Trophoblast cell (in vitro differentiated cells and primary cell): ENCODE data around the gene RTF2.
A peak's percentile ranks its signal among the peaks of the same experiment; 100 is the strongest.

Source experiments
- DNase-seq, 2 donors: peaks; one replicate each; pipeline ENCODE4 v3.0.0-alpha.2; 2016
- H2AFZ ChIP-seq: 2 replicates; pipeline ENCODE4 v1.6.1; 2013; ENCODE audit warnings: low read length, moderate library complexity, mild to moderate bottlenecking; ENCODE audit not compliant: insufficient read depth, poor library complexity
- H2AK5ac ChIP-seq: 2 replicates; pipeline ENCODE4 v1.6.1; 2013; ENCODE audit warnings: mild to moderate bottlenecking, low read length
- H2BK120ac ChIP-seq: 2 replicates; pipeline ENCODE4 v1.6.1; 2013; ENCODE audit warnings: low read length, mild to moderate bottlenecking, moderate library complexity; ENCODE audit not compliant: insufficient read depth, poor library complexity
- H2BK12ac ChIP-seq: 2 replicates; pipeline ENCODE4 v1.6.1; 2013; ENCODE audit warnings: mild to moderate bottlenecking, low read length, moderate library complexity
- H2BK5ac ChIP-seq: 2 replicates; pipeline ENCODE4 v1.6.1; 2013; ENCODE audit warnings: low read length, low read depth, moderate library complexity, mild to moderate bottlenecking; ENCODE audit not compliant: poor library complexity
- H3K14ac ChIP-seq: 2 replicates; pipeline ENCODE4 v1.6.1; 2013; ENCODE audit warnings: mild to moderate bottlenecking, low read length
- H3K18ac ChIP-seq: 2 replicates; pipeline ENCODE4 v1.6.1; 2013; ENCODE audit warnings: mild to moderate bottlenecking, low read length
- H3K23ac ChIP-seq: 2 replicates; pipeline ENCODE4 v1.6.1; 2013; ENCODE audit warnings: low read length
- H3K27ac ChIP-seq: 2 replicates; pipeline ENCODE4 v1.5.1; 2013; ENCODE audit warnings: low read depth, mild to moderate bottlenecking, inconsistent platforms, low read length, moderate library complexity
- H3K27me3 ChIP-seq: 2 replicates; pipeline ENCODE4 v1.6.1; 2013; ENCODE audit warnings: inconsistent platforms, mild to moderate bottlenecking, low read length, moderate library complexity; ENCODE audit not compliant: insufficient read depth
- H3K36me3 ChIP-seq, 2 experiments: 1 replicate in 1 of 2; 2 replicates in 1 of 2; pipeline ENCODE4 v1.6.1; 2013; ENCODE audit warnings: low read length in 2 of 2, mild to moderate bottlenecking in 2 of 2, moderate library complexity in 1 of 2; ENCODE audit not compliant: insufficient read depth in 2 of 2, control insufficient read depth in 1 of 2
- H3K4ac ChIP-seq: 2 replicates; pipeline ENCODE4 v1.6.1; 2013; ENCODE audit warnings: low read depth, mild to moderate bottlenecking, low read length, moderate library complexity
- H3K4me1 ChIP-seq, 2 experiments: 1 replicate in 1 of 2; 2 replicates in 1 of 2; pipeline ENCODE4 v1.6.1; 2013; ENCODE audit warnings: low read length in 2 of 2, mild to moderate bottlenecking in 2 of 2, moderate library complexity in 1 of 2; ENCODE audit not compliant: insufficient read depth in 2 of 2, control insufficient read depth in 1 of 2
- H3K4me2 ChIP-seq: 2 replicates; pipeline ENCODE4 v1.6.1; 2013; ENCODE audit warnings: inconsistent platforms, mild to moderate bottlenecking, low read length, moderate library complexity
- H3K4me3 ChIP-seq: 2 replicates; pipeline ENCODE4 v1.5.1; 2013; ENCODE audit warnings: mild to moderate bottlenecking, low read depth, low read length, inconsistent platforms
- H3K79me1 ChIP-seq: one replicate; pipeline ENCODE4 v1.6.1; 2013; ENCODE audit warnings: low read length
- H3K79me2 ChIP-seq: 2 replicates; pipeline ENCODE4 v1.6.1; 2013; ENCODE audit warnings: low read length, mild to moderate bottlenecking; ENCODE audit not compliant: control insufficient read depth, insufficient read depth, poor library complexity
- H3K9ac ChIP-seq: 2 replicates; pipeline ENCODE4 v1.6.1; 2013; ENCODE audit warnings: mild to moderate bottlenecking, low read length
- H3K9me3 ChIP-seq: 2 replicates; pipeline ENCODE4 v1.6.1; 2013; ENCODE audit warnings: low read depth, mild to moderate bottlenecking, control low read depth, inconsistent platforms, low read length; ENCODE audit not compliant: insufficient read depth
- H4K12ac ChIP-seq: 2 replicates; pipeline ENCODE4 v1.6.1; 2013; ENCODE audit warnings: low read depth, mild to moderate bottlenecking, low read length, moderate library complexity
- H4K8ac ChIP-seq: 2 replicates; pipeline ENCODE4 v1.6.1; 2013; ENCODE audit warnings: low read depth, mild to moderate bottlenecking, low read length, moderate library complexity
- H4K91ac ChIP-seq: one replicate; pipeline ENCODE4 v1.6.1; 2013; ENCODE audit warnings: low read depth, mild to moderate bottlenecking, low read length, moderate library complexity
- WGBS: extraction: QIAGEN DNeasy Blood & Tissue Kit; methylation state at CpG from one replicate; pipeline ENCODE4 v1.1.7; 2013; ENCODE audit warnings: missing lambda C conversion rate; ENCODE audit not compliant: insufficient read length, insufficient coverage; ENCODE audit errors: extremely low coverage; 5-methylcytosine and 5-hydroxymethylcytosine counted together

The RTF2 gene

GRCh38 chr20:56454754-56455153 lies 13.7 kb upstream of the RTF2 start:
- H3K14ac ChIP-seq = no peak overlapping the region
- H3K18ac ChIP-seq = no peak overlapping the region
- no peak overlapping the region for H3K4me3 ChIP-seq
- H4K91ac ChIP-seq = no peak overlapping the region
- H3K4me2 ChIP-seq = no peak overlapping the region
- no peak overlapping the region for H2BK12ac ChIP-seq
- H2AK5ac ChIP-seq = no peak overlapping the region
- H4K8ac ChIP-seq = no peak overlapping the region
- no peak for DNase-seq
- no peak overlapping the region for H3K4ac ChIP-seq
- H3K9ac ChIP-seq = no peak overlapping the region
- H3K4me1 ChIP-seq = no peaks in the 10 kb centered on the region
- no peak overlapping the region for H2AFZ ChIP-seq
- no peak overlapping the region for H3K27ac ChIP-seq
- no peak overlapping the region for H4K12ac ChIP-seq
- no peaks in the 10 kb centered on the region for H3K36me3 ChIP-seq
- no CpG with 5 or more reads among the region's 7 CpGs for WGBS
- peaks cover 2% of the 10 kb centered on the region for H3K9me3 ChIP-seq
- no peak overlapping the region for H2BK120ac ChIP-seq
- no peaks in the 10 kb centered on the region for H3K79me2 ChIP-seq
- no peaks in the 10 kb centered on the region for H3K79me1 ChIP-seq
- no peak overlapping the region for H3K23ac ChIP-seq
- no peak overlapping the region for H2BK5ac ChIP-seq
- H3K27me3 ChIP-seq = no peaks in the 10 kb centered on the region

- no peak overlapping the region for H4K12ac ChIP-seq
- no peak overlapping the region for H2BK12ac ChIP-seq
- no peak overlapping the region for H2AK5ac ChIP-seq
- H3K4me2 ChIP-seq = no peak overlapping the region
- H3K4me3 ChIP-seq = peak overlapping the region; percentile 12
- H3K9ac ChIP-seq = no peak overlapping the region
- no peak overlapping the region for H3K23ac ChIP-seq
- H3K27me3 ChIP-seq = no peaks in the 10 kb centered on the region
- H3K4ac ChIP-seq = no peak overlapping the region
- H4K8ac ChIP-seq = no peak overlapping the region
- no peaks in the 10 kb centered on the region for H3K79me1 ChIP-seq
- no peak overlapping the region for H2BK5ac ChIP-seq
- no peak overlapping the region for H3K14ac ChIP-seq
- DNase-seq = no peak
- no peak overlapping the region for H4K91ac ChIP-seq
- WGBS = no CpG with 5 or more reads among the region's 22 CpGs
- peaks cover 4% of the 10 kb centered on the region for H3K9me3 ChIP-seq
- H2AFZ ChIP-seq = no peak overlapping the region
- no peaks in the 10 kb centered on the region for H3K4me1 ChIP-seq
- no peaks in the 10 kb centered on the region for H3K79me2 ChIP-seq
- no peak overlapping the region for H3K27ac ChIP-seq
- H3K36me3 ChIP-seq = no peaks in the 10 kb centered on the region
- H3K18ac ChIP-seq = no peak overlapping the region
- H2BK120ac ChIP-seq = no peak overlapping the region
These were observed 10.1 kb upstream of the RTF2 start for GRCh38 chr20:56458206-56458821.

- no peaks in the 10 kb centered on the region for H3K4me1 ChIP-seq
- no peak overlapping the region for H3K9ac ChIP-seq
- H3K18ac ChIP-seq = no peak overlapping the region
- H3K4me3 ChIP-seq = no peak overlapping the region
- no peak overlapping the region for H3K23ac ChIP-seq
- no peak overlapping the region for H2BK120ac ChIP-seq
- no CpG with 5 or more reads among the region's 3 CpGs for WGBS
- no peak overlapping the region for H2BK5ac ChIP-seq
- H3K27me3 ChIP-seq = no peaks in the 10 kb centered on the region
- no peaks in the 10 kb centered on the region for H3K79me1 ChIP-seq
- no peak overlapping the region for H3K4me2 ChIP-seq
- H4K91ac ChIP-seq = no peak overlapping the region
- H3K4ac ChIP-seq = no peak overlapping the region
- H3K14ac ChIP-seq = no peak overlapping the region
- no peak for DNase-seq
- H3K79me2 ChIP-seq = no peaks in the 10 kb centered on the region
- no peak overlapping the region for H2AFZ ChIP-seq
- H3K9me3 ChIP-seq = peaks cover 4% of the 10 kb centered on the region
- H4K12ac ChIP-seq = no peak overlapping the region
- no peak overlapping the region for H4K8ac ChIP-seq
- H2AK5ac ChIP-seq = no peak overlapping the region
- H2BK12ac ChIP-seq = no peak overlapping the region
- H3K36me3 ChIP-seq = no peaks in the 10 kb centered on the region
- no peak overlapping the region for H3K27ac ChIP-seq
These were observed 8.0 kb upstream of the RTF2 start for GRCh38 chr20:56460459-56460858.

- WGBS = no CpG with 5 or more reads among the region's 3 CpGs
These were observed 6.9 kb upstream of the RTF2 start for GRCh38 chr20:56461576-56461975.

More at GRCh38 chr20:56461576-56461975, 6.9 kb upstream of the RTF2 start:
- no peak for DNase-seq
- Histone ChIP-seq H3K27ac (no peak overlapping the region), H4K12ac (no peak overlapping the region), H3K4me2 (no peak overlapping the region), H2AK5ac (no peak overlapping the region), H3K27me3 (no peaks in the 10 kb centered on the region), H2BK5ac (no peak overlapping the region), H3K9me3 (peaks cover 4% of the 10 kb centered on the region), H3K23ac (no peak overlapping the region), H3K4me1 (no peaks in the 10 kb centered on the region), H3K79me2 (no peaks in the 10 kb centered on the region), H3K9ac (no peak overlapping the region), H3K79me1 (no peaks in the 10 kb centered on the region), H3K18ac (no peak overlapping the region), H3K14ac (no peak overlapping the region), H4K8ac (no peak overlapping the region), H2AFZ (no peak overlapping the region), H2BK12ac (no peak overlapping the region), H3K4me3 (no peak overlapping the region), H3K4ac (no peak overlapping the region), H4K91ac (no peak overlapping the region), H2BK120ac (no peak overlapping the region), H3K36me3 (no peaks in the 10 kb centered on the region)
